HL-60 (cell line): ENCODE results near the gene MYO16.

Source experiments
- DNase-seq, 2 experiments: peaks; one replicate each; pipeline ENCODE4 v3.0.0-alpha.2; 2010 to 2020; ENCODE audit warnings: low read depth in 1 of 2, low spot score in 1 of 2
- H3K27ac ChIP-seq: fragments of 250-450 bp; sonication (Bioruptor Pico); replicated peaks from 2 replicates; pipeline ENCODE4 v1.5.1; 2020; ENCODE audit warnings: mild to moderate bottlenecking, moderate library complexity
- H3K27me3 ChIP-seq: fragments of 250-450 bp; sonication (Bioruptor Pico); 2 replicates; pipeline ENCODE4 v1.5.1; 2021; ENCODE audit warnings: mild to moderate bottlenecking, moderate library complexity; ENCODE audit not compliant: insufficient read depth, poor library complexity, severe bottlenecking
- H3K4me3 ChIP-seq: replicated peaks from 2 replicates; pipeline ENCODE4 v1.5.1; 2011; ENCODE audit warnings: mild to moderate bottlenecking, control low read depth, low read length; ENCODE audit not compliant: insufficient read depth
- GABPA ChIP-seq: IDR thresholded peaks from 2 replicates; pipeline ENCODE4 v1.6.1; 2012; ENCODE audit warnings: low read depth
- POLR2AphosphoS5 ChIP-seq: IDR thresholded peaks from 2 replicates; pipeline ENCODE4 v1.6.1; 2012; ENCODE audit warnings: low read depth
- SPI1 ChIP-seq: IDR thresholded peaks from 2 replicates; pipeline ENCODE4 v1.6.1; 2012; ENCODE audit warnings: low read depth, mild to moderate bottlenecking, borderline replicate concordance
- TF ChIP-seq, protein P1 (sequence below): IDR thresholded peaks from 2 replicates; pipeline ENCODE4 v1.6.1; 2012; ENCODE audit warnings: low read depth; ENCODE audit not compliant: insufficient replicate concordance
- TF ChIP-seq, protein P2 (sequence below): IDR thresholded peaks from one replicate; pipeline ENCODE4 v1.5.1; 2011; ENCODE audit warnings: low read length, control low read depth, inconsistent platforms; ENCODE audit not compliant: insufficient read depth

The MYO16 gene

DNA sequence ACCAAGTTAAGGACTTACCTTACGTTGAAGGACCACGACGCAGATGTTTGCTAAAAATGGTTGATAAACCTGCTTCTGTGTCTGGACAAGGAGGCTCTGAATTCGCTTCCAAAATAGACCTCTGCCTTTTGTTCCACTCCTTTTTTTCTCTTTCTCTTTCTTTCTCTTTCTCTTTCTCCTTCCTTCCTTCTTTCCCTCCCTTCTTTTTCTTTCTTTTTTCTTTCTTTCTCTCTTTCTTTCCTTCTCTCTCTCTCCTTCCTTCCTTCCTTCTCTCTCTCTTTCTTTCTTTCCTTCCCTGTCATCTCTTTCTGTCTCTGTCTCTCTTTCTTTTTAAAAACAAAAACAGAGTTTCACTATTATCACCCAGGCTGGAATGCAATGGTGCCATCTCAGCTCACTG, 290.7 kb downstream of the MYO16 start:
- Histone ChIP-seq H3K4me3 (no peak overlapping the region), H3K27ac (no peak overlapping the region), H3K27me3 (no peaks in the 10 kb centered on the region)
- TF ChIP-seq, protein P1, sequence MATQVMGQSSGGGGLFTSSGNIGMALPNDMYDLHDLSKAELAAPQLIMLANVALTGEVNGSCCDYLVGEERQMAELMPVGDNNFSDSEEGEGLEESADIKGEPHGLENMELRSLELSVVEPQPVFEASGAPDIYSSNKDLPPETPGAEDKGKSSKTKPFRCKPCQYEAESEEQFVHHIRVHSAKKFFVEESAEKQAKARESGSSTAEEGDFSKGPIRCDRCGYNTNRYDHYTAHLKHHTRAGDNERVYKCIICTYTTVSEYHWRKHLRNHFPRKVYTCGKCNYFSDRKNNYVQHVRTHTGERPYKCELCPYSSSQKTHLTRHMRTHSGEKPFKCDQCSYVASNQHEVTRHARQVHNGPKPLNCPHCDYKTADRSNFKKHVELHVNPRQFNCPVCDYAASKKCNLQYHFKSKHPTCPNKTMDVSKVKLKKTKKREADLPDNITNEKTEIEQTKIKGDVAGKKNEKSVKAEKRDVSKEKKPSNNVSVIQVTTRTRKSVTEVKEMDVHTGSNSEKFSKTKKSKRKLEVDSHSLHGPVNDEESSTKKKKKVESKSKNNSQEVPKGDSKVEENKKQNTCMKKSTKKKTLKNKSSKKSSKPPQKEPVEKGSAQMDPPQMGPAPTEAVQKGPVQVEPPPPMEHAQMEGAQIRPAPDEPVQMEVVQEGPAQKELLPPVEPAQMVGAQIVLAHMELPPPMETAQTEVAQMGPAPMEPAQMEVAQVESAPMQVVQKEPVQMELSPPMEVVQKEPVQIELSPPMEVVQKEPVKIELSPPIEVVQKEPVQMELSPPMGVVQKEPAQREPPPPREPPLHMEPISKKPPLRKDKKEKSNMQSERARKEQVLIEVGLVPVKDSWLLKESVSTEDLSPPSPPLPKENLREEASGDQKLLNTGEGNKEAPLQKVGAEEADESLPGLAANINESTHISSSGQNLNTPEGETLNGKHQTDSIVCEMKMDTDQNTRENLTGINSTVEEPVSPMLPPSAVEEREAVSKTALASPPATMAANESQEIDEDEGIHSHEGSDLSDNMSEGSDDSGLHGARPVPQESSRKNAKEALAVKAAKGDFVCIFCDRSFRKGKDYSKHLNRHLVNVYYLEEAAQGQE, result no peak
- no peak for DNase-seq

DNA sequence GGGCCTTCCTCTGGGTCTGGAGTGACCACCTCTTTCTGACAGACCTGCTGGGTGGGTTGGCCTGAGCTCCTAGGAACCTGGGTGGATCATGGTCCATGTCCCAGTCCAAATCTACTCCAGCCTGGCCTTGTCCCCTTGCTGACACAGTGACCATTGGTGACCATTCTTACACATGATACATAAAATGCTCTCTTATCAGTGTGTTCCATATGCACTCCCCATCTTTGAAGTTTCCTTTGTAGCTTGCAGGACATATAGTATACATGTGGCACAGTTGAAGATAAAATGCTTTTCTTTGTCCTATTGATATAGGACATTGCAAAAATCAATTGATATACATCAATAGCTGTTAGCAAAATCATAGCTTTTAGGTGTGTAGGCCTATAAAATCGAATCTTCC, 291.8 kb downstream of the MYO16 start:
- TF ChIP-seq, protein P2, sequence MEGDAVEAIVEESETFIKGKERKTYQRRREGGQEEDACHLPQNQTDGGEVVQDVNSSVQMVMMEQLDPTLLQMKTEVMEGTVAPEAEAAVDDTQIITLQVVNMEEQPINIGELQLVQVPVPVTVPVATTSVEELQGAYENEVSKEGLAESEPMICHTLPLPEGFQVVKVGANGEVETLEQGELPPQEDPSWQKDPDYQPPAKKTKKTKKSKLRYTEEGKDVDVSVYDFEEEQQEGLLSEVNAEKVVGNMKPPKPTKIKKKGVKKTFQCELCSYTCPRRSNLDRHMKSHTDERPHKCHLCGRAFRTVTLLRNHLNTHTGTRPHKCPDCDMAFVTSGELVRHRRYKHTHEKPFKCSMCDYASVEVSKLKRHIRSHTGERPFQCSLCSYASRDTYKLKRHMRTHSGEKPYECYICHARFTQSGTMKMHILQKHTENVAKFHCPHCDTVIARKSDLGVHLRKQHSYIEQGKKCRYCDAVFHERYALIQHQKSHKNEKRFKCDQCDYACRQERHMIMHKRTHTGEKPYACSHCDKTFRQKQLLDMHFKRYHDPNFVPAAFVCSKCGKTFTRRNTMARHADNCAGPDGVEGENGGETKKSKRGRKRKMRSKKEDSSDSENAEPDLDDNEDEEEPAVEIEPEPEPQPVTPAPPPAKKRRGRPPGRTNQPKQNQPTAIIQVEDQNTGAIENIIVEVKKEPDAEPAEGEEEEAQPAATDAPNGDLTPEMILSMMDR, result no peak
- TF ChIP-seq POLR2AphosphoS5, result no peak
- no peak for TF ChIP-seq GABPA
- TF ChIP-seq, protein P1, result no peak
- TF ChIP-seq SPI1, result no peak
- Histone ChIP-seq H3K4me3 (no peak overlapping the region), H3K27me3 (no peaks in the 10 kb centered on the region), H3K27ac (no peak overlapping the region)
- DNase-seq, result no peak

DNA sequence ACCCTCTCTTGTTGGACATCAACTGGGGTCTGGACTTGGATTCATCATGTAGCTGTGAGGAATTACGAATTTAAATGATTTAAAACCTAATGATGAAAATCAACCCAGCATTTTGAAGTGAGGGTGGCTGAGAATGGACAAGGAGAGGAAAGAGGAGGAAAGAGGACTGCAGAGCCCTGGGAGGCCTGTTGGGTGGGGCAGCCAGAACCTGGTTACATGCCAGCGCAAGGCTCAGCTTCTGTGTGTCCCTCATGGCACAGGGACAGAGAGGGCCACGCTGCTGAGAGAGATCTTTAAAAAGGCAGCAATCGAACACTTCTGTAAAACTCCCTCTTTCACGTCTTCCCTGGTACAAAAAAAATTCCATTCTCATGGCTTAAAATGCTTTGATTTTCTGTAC, 292.7 kb downstream of the MYO16 start:
- TF ChIP-seq GABPA, result no peak
- no peak for TF ChIP-seq SPI1
- TF ChIP-seq POLR2AphosphoS5, result no peak
- TF ChIP-seq, protein P1, result no peak
- TF ChIP-seq, protein P2, result no peak
- DNase-seq, result no peak
- Histone ChIP-seq H3K4me3 (no peak overlapping the region), H3K27me3 (no peaks in the 10 kb centered on the region), H3K27ac (no peak overlapping the region)
